ENCODE results near the gene GMDS.

The GMDS gene

GRCh38 chr6:1689141-1689540, 556.3 kb downstream of the GMDS start:
- no peaks in the 10 kb centered on the region for H3K9me3 ChIP-seq (ENCODE audit: insufficient read depth, low read depth, low read length)
- no peaks in the 10 kb centered on the region for H3K27me3 ChIP-seq (ENCODE audit: insufficient read depth, low read length, poor library complexity, severe bottlenecking)
- TF ChIP-seq CTCF (conservative IDR thresholded peaks at IDR 0.05; ENCODE audit: low read length) (no peak), EZH2phosphoT487 (IDR thresholded peaks at IDR 0.05; ENCODE audit: borderline replicate concordance) (no peak)
- no peak overlapping the region for H2AFZ ChIP-seq (ENCODE audit: low read length)
- H3K79me2 ChIP-seq (ENCODE audit: insufficient read depth, low read length), result no peaks in the 10 kb centered on the region
- H3K36me3 ChIP-seq (ENCODE audit: insufficient read depth, low read length), result no peaks in the 10 kb centered on the region
- no peaks in the 10 kb centered on the region for H3K9me2 ChIP-seq (replicated peaks; ENCODE audit: low read depth, low read length)
- no peak overlapping the region for H3K9ac ChIP-seq (ENCODE audit: low read depth, low read length, poor library complexity, severe bottlenecking)
- no peak overlapping the region for H3K4me2 ChIP-seq (ENCODE audit: low read depth, low read length, poor library complexity, severe bottlenecking)
- H3K4me1 ChIP-seq (ENCODE audit: insufficient read depth, low read length, poor library complexity, severe bottlenecking), result peaks cover 5% of the 10 kb centered on the region
- H3K4me3 ChIP-seq (ENCODE audit: low read length, poor library complexity, severe bottlenecking), result no peak overlapping the region
- H4K20me1 ChIP-seq (ENCODE audit: insufficient read depth, low read length, poor library complexity, severe bottlenecking), result no peaks in the 10 kb centered on the region
- H3F3A ChIP-seq (ENCODE audit: low read depth), result no peaks in the 10 kb centered on the region

- Histone ChIP-seq H3F3A (ENCODE audit: low read depth) (no peaks in the 10 kb centered on the region), H3K4me1 (ENCODE audit: insufficient read depth, low read length, poor library complexity, severe bottlenecking) (peaks cover 5% of the 10 kb centered on the region), H3K9ac (ENCODE audit: low read depth, low read length, poor library complexity, severe bottlenecking) (no peak overlapping the region), H3K27me3 (ENCODE audit: insufficient read depth, low read length, poor library complexity, severe bottlenecking) (no peaks in the 10 kb centered on the region), H3K36me3 (ENCODE audit: insufficient read depth, low read length) (no peaks in the 10 kb centered on the region), H3K9me3 (ENCODE audit: insufficient read depth, low read depth, low read length) (no peaks in the 10 kb centered on the region), H3K79me2 (ENCODE audit: insufficient read depth, low read length) (no peaks in the 10 kb centered on the region), H3K9me2 (replicated peaks; ENCODE audit: low read depth, low read length) (no peaks in the 10 kb centered on the region), H4K20me1 (ENCODE audit: insufficient read depth, low read length, poor library complexity, severe bottlenecking) (no peaks in the 10 kb centered on the region), H2AFZ (ENCODE audit: low read length) (no peak overlapping the region), H3K4me2 (ENCODE audit: low read depth, low read length, poor library complexity, severe bottlenecking) (no peak overlapping the region), H3K4me3 (ENCODE audit: low read length, poor library complexity, severe bottlenecking) (no peak overlapping the region)
- no peak for TF ChIP-seq EZH2phosphoT487 (IDR thresholded peaks at IDR 0.05; ENCODE audit: borderline replicate concordance)
- TF ChIP-seq CTCF (conservative IDR thresholded peaks at IDR 0.05; ENCODE audit: low read length), result no peak
These were observed 557.0 kb downstream of the GMDS start for GRCh38 chr6:1688396-1688795.

GRCh38 chr6:1687402-1687801, 558.0 kb downstream of the GMDS start:
- no peak overlapping the region for H2AFZ ChIP-seq (ENCODE audit: low read length)
- no peak overlapping the region for H3K4me2 ChIP-seq (ENCODE audit: low read depth, low read length, poor library complexity, severe bottlenecking)
- H3K9ac ChIP-seq (ENCODE audit: low read depth, low read length, poor library complexity, severe bottlenecking), result no peak overlapping the region
- H4K20me1 ChIP-seq (ENCODE audit: insufficient read depth, low read length, poor library complexity, severe bottlenecking), result no peaks in the 10 kb centered on the region
- H3K27me3 ChIP-seq (ENCODE audit: insufficient read depth, low read length, poor library complexity, severe bottlenecking), result no peaks in the 10 kb centered on the region
- H3K9me3 ChIP-seq (ENCODE audit: insufficient read depth, low read depth, low read length), result no peaks in the 10 kb centered on the region
- no peaks in the 10 kb centered on the region for H3K9me2 ChIP-seq (replicated peaks; ENCODE audit: low read depth, low read length)
- H3K4me1 ChIP-seq (ENCODE audit: insufficient read depth, low read length, poor library complexity, severe bottlenecking), result peaks cover 5% of the 10 kb centered on the region
- no peaks in the 10 kb centered on the region for H3K79me2 ChIP-seq (ENCODE audit: insufficient read depth, low read length)
- no peak overlapping the region for H3K4me3 ChIP-seq (ENCODE audit: low read length, poor library complexity, severe bottlenecking)
- H3K36me3 ChIP-seq (ENCODE audit: insufficient read depth, low read length), result no peaks in the 10 kb centered on the region
- H3F3A ChIP-seq (ENCODE audit: low read depth), result no peaks in the 10 kb centered on the region
- TF ChIP-seq EZH2phosphoT487 (IDR thresholded peaks at IDR 0.05; ENCODE audit: borderline replicate concordance), result no peak

Measured in Loucy (cell line).